HG03103 (cell line): ENCODE results near the gene KRT35.
"Not testable (repeated sequence)": the region's sequence is repeated elsewhere in the genome, so short reads cannot be mapped to it uniquely, and the experiment has no call there.

ENCODE experiments used
- ATAC-seq: cut with Tn5 transposase; IDR thresholded peaks from one replicate; pipeline ENCODE4 v1.9.1; 2021; ENCODE audit warnings: low read depth; ENCODE audit not compliant: unreplicated experiment

The KRT35 gene

GRCh38 chr17:41463746-41464145, 17.2 kb downstream of the KRT35 start:
- ATAC-seq: no peak

GRCh38 chr17:41462705-41463104, 18.2 kb downstream of the KRT35 start:
- ATAC-seq: no peak

DNA sequence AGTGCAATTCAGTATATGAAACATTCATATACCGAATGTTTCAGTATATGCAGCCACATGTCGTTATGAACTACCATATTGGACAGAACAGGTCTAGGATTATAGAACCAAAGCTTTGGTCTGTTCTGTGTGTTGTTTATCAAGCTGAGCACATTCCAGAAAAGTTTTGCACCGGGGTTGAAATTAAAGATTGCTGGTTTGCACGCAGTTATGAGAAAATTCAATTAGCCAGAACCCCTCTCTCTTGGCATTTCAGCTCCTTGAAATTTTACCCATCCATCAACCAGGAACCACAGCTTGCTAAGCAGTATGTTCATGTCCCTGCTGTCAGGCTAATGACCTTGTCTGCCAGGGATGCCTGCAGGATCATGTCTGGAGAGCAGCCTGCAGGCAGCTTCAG, 23.3 kb downstream of the KRT35 start:
- no peak for ATAC-seq

DNA sequence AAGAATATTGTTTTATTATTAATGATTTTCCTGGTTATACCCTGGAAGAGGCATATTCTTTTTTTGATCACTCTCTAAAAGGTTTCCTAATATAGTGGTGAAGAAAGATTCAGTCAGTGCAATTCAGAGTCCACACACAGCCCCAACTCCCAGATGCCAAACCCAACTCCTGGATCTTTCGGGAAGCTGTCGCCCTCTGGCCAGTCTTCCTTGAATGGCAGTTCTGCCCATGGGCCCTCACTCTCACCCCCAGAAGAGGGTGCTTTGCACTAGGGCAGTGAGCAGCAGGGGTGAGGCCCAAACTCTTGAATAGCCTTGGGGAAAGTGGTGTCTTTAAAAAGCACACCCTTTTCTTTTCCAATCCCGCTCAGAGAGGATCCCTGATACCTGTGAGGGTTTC, 24.7 kb downstream of the KRT35 start:
- ATAC-seq: no peak

- no peak for ATAC-seq
Observed at GRCh38 chr17:41455236-41455635, 25.7 kb downstream of the KRT35 start.

GRCh38 chr17:41453066-41453465, 27.9 kb downstream of the KRT35 start:
- ATAC-seq: no peak

DNA sequence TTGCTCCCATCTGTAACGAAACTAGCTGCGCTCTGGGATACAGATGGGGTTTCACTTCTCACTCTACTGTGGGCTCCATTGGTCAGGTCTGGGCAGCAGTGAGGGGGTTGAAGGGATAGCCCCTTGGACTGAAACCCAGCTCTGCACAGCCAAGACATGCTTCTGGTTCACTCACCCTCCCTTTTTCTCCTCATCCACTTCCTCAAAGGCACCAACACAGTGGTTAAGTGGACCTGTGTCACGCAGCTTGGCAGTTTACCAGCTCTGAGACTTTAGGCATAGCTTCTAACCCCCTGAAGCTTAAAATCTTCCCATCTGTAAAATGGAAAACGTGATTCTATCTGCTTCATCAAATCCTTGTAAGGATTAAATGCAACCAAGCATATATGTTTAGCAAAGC, 28.7 kb downstream of the KRT35 start:
- ATAC-seq: no peak

DNA sequence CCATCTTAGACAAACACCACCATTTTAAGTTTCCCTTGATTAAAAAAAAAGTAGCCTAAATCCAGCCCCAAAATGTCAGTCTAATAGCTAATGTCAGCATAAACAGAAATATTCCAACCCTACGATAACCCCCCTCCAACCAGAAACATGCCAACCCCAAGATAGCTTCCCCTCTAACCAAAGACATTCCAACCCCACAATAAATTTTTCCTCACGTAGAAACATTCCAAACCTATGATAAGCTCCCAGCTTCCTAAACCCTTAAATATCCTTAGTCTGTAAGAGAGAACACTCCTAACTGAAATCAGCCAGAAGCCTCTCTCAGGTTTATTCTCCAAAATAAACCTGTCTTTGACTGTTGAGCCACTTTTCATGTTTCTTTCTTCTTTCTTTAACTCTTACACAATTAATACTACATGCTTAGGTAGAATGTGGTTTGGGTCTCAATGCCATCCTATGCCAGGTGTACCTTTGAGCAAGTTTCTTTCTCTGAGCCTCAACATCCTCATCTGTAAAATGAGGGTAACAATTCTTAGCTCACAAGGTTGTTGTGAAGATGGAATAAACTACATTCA, 29.7 kb downstream of the KRT35 start:
- ATAC-seq: no peak

DNA sequence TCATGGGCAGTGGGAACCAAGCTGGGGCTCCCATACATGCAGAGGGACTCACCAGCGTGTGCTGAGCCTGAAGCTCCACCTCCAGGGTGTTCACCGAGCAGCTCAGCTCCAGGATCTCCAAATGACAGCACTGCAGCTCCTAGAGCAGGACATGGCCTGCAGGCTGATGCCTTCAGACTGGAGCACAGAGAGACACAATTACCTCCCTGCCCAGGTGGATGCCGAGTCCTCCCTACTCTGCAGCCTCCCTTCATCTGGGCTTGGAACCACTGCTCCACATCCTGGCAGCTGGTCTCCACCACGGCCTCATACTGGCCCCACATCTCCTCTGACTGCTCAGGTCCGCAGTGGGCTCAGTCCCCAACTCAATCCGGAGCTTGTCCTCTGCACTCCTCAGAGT, 31.9 kb downstream of the KRT35 start:
- ATAC-seq: no peak

DNA sequence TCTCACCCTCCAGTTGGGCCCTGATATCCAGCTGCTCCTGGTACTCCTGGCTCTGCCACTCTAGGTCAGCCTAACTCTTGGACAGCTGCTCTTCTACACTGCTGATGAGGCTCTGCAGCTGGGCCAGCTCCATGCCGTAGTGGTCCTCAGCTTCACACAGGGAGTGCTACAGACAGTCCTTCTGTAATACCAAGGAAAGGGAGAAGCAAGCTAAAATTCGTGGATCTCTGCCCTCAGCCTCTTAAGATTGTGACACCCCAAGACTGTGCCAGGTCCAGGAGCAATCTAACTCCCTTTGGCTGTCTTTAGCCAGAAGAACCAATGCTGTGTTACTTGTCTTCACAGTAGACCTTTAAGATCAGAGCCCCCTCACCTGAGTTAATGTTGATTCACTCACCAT, 32.4 kb downstream of the KRT35 start:
- ATAC-seq: no peak

DNA sequence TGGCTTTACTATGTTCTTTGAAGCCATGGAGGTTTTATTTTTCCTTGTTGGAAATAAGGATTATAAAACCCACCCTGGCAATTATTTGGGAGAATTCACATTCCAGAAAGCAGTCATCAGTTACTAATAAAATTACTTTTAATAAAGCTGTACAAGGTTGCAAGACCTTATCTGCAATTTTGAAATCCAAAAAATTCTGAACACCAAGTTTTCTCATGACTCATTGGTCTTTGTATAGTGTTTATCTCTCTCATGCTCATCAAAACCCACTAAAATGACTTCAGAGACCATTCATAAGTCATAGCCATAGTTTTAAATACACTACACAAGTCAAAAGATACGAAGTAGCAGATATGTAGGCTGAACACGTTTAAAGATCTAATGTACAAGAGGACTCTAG, 34.1 kb downstream of the KRT35 start:
- no peak for ATAC-seq

DNA sequence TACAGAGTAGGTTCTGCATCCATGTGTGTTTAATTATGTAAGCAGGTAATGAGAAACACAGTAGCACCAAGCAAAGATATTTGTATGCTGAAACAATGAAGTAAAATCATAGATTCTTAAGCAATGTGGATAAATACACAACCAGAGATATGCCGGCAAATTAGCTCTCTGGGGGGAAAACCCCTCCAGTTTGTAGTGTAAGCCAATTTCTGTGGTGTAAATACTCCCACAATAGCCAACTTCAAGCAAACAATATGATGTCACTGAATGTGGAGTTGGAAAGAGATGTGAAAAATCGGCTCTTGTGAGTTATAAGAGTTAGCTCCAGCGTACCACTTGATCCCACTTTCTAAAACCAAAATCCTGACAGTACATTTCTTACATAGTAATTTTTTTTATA, 36.3 kb downstream of the KRT35 start:
- no peak for ATAC-seq

- ATAC-seq: no peak
Observed at GRCh38 chr17:41444186-41444585, 36.8 kb downstream of the KRT35 start.

DNA sequence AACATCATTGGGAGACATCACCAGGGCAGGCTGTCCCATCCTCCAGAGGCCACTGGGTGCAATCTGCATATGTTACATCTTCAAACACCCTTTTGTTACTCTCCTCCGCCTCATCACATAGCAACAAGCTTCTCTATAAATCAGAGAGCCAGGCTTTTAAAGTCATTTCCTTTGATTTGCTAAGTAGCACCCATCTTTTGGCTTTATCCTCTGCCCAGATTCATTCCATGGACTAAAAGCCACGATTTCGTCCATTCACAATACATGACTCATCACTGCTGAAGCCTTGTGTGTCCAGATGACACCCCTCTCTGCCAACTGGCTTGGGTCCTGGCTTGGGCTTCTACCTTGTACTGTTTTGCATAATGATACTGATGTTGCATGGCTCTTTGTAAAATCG, 38.2 kb downstream of the KRT35 start:
- no peak for ATAC-seq

- ATAC-seq: no peak
Observed at GRCh38 chr17:41440531-41441033, 40.4 kb downstream of the KRT35 start, which contains the start of gene KRT38. KRT38 (minus strand) TSS chr17:41440983; CDS start chr17:41440921, 62 bp downstream.

GRCh38 chr17:41439375-41439774, 41.6 kb downstream of the KRT35 start:
- no peak for ATAC-seq

- no peak for ATAC-seq
Observed at GRCh38 chr17:41437769-41438168, 43.2 kb downstream of the KRT35 start.

DNA sequence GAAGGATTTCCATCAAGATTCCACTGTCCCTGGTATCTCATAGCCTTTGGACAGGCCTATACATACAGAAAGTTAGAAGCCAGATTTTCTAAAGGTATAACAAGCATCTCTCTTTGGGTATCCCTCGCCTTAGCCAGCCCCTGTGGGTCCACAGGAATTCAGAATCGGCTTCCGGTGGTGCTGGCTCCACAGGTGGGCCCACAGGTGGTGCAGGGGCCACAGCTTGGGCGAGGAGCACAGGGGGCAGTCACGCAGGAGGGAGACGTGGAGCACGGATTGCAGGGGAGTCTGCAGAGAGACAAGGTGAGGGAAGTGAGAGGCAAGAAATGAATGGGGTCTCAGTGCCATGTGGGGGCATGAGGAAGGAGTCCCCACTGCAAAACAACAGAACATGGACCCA, 43.7 kb downstream of the KRT35 start:
- no peak for ATAC-seq

DNA sequence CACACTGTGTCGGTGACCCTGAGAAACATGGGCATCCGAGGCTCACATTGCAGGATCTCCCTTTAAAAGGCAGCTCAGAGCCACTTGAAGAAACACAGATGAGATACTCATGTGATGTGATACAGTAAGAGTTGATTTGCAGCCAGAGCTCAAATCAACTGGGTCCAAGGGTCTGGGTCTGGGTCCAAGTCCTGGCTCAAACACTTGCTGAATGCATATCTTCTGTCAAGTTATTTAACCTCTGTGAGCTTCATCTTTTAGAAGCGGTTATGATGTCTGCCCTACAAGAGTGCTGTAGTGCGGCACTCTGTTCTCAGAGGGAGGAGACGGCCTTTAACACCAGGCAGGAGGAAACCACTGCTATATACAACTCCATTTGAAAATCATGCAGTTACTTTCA, 46.5 kb downstream of the KRT35 start:
- no peak for ATAC-seq

- no peak for ATAC-seq
Observed at GRCh38 chr17:41434005-41434404, 46.9 kb downstream of the KRT35 start.

DNA sequence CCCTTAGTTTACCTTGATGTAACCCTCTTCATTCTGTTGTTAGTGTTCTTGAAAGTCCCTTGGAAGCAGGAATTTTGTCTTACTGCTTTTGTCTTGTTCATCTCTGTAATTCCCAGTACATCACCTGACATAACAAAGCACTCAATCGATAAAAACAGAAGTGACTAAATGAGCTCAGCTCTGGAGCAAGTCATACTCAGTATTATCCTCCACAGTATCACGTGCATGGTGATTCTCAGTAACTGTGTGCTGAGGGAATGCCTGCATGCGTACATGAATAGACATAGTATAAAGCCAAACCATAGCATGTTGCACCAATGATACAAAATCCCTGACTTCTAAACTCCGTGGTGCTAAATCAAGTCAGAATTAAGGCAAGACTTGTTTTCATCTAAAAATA, 47.4 kb downstream of the KRT35 start:
- no peak for ATAC-seq

DNA sequence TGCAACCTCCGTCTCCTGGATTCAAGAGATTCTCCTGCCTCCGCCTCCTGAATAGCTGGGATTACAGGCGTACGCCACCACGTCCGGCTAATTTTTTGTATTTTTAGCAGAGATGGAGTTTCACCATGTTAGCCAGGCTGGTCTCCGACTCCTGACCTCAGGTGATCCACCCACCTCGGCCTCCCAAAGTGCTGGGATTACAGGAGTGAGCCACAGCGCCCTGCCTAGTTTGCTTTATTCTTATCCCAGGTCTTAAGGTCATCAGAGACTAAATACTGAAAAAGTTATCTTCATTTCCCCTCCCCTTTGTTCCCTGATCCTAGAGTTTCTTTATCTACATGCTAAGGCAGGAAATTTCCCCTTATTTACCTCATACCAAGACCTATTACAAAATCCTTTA, 50.6 kb downstream of the KRT35 start:
- not testable (repeated sequence) for ATAC-seq

DNA sequence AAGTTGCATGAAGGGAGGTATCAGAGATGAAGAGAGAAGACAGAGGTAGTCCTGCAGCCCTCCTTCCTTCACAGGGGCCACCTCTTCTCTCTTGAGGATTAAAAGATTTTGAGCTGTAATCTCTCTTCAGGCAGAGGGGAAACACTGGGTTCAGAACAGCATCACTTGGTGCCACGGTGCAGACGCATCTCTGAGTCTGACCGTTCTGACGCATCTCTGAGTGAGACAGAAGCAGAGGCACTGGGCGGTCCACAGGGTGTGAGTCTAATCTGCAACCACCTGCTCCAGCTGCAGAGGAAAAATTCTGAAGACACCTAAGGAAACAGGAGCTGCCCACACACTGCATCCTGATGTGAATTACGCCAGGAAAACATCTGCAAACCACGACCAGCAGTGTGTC, 51.3 kb downstream of the KRT35 start:
- no peak for ATAC-seq
